HG03558 (cell line): ENCODE results near the gene PRPSAP1.

Experiments used
- ATAC-seq: cut with Tn5 transposase; IDR thresholded peaks from one replicate; pipeline ENCODE4 v1.9.1; 2021; ENCODE audit warnings: moderate number of reproducible peaks; ENCODE audit not compliant: unreplicated experiment; ENCODE audit errors: extremely low read depth

PRPSAP1 gene

GRCh38 chr17:76353599-76354316 is at the start of gene PRPSAP1:
Gene PRPSAP1, minus strand, starts transcription at chr17:76353916. Its CDS starts 213 bp downstream, at chr17:76353703.
- ATAC-seq: peak; percentile 34

DNA sequence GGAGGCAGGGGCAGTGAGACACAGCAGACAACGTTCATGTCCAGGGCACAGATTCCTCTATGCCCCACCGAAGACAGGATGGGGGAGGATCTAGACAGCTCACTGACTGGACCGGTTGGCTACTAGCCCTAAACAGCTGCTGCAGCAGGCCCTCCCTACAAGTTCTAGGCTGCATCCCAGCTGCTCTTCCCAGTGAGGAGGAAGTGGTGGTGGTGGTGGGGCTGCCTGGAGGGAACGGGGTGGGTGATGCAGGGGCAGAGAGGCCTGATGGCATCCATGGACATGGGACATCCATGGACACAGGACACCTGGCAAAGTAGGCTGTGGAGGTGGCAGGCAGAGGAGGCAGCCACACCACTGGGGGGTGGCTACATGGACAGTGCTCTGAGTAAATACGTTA is 49.0 kb upstream of the PRPSAP1 start:
- no peak for ATAC-seq

GRCh38 chr17:76399175-76400172 is 45.8 kb upstream of the PRPSAP1 start:
- no peak for ATAC-seq

DNA sequence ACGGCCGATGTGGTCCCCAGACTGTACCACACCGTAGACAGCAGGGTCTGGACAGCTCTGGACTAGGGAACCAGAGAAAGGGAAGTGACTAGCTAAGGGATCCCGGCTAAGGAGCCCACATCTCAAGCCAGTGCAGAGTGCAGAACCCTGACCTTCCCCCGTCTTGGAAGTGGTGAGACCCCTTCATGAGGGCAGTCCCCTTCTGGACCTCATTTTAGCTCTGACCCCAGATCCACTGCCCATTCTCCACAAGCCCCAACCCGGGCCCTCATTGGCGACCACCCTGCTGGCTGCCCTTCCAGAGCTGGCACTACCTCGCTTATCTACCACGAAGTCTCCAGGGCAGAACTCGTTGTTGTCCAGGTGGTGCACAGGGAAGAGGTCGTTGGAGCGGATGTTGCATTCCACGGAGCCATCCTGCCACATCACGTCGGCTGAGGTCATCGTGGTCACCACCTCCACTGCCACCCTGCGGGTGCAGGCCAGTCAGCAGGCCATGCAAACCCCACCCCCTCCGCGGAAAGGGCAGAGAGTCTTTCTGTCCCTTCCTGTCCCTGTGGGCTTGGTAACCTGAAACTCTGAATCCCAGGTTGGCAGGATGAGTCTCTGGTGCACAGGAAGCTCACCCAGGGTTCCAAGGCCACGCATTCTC is 44.9 kb upstream of the PRPSAP1 start:
- no peak for ATAC-seq

GRCh38 chr17:76397687-76398522 is 44.2 kb upstream of the PRPSAP1 start:
- ATAC-seq: no peak

DNA sequence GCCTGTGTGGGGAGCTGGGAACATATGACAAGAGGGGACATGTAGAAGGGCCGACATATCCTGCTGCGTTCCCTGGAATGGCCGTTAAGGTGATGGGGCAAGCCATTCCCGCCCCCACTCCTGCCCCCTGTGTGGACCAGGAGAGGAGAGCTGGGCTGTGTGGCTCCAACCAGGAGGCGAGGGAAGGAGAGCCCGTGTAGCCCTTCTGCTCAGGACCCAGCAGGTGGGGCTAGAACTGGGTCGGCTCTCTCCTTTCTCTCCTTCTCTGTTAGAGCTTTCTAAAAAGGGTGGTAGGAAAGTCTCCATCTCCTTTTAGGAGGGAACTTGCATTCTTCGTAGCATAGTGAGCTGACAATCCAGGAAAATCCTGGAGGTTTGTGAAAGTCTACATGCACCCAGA is 43.5 kb upstream of the PRPSAP1 start:
- no peak for ATAC-seq

- no peak for ATAC-seq
These were observed 42.3 kb upstream of the PRPSAP1 start for GRCh38 chr17:76395980-76396379.

GRCh38 chr17:76394166-76394565 is 40.5 kb upstream of the PRPSAP1 start:
- no peak for ATAC-seq

DNA sequence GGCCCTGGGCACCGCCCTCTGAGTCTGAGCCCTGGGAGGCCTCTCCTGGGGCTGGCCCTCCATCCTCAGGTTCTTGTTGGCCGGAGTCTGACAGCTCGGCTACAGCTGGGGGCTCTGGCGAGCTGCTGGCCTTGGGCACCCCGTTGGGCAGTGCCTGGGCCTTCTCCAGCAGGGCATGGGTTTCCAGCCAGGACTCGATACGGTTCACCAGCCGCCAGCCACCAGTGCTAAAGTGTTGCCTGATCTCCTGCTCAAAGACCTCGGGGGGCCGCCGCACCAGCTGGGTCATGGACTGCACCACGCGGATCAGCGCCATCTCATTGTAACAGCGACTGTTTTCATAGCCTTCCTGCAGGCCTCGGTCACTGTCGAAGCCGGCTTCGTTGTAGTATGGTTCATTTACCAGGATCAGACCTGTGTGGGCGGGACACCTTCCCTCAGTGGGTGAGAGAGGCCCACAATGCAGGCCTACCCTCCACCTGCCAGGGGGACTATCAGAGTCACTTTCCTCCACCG is 37.5 kb upstream of the PRPSAP1 start:
- ATAC-seq: no peak

DNA sequence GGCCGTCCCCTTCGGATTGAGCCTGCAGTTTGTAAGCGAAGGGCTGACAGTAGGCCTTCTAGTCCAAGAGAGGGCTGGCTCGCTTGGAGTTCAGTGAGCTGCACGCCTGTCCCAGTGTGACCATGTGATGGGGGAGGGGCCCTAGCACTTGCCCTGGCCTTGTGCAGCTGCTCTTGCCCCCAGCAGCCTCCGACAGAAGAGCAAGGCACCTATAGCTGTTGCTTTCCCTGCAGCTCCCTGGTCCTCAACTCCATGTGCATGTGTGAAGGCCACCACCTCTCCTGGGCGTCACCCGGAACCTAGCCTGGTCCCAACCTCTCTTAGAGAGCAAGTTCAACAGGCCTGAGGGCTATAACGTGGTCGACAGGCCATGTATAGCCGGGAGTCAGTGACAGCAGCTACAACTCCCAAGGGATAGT is 36.3 kb upstream of the PRPSAP1 start:
- ATAC-seq: no peak

GRCh38 chr17:76388966-76389888 is 35.5 kb upstream of the PRPSAP1 start:
- ATAC-seq: no peak

DNA sequence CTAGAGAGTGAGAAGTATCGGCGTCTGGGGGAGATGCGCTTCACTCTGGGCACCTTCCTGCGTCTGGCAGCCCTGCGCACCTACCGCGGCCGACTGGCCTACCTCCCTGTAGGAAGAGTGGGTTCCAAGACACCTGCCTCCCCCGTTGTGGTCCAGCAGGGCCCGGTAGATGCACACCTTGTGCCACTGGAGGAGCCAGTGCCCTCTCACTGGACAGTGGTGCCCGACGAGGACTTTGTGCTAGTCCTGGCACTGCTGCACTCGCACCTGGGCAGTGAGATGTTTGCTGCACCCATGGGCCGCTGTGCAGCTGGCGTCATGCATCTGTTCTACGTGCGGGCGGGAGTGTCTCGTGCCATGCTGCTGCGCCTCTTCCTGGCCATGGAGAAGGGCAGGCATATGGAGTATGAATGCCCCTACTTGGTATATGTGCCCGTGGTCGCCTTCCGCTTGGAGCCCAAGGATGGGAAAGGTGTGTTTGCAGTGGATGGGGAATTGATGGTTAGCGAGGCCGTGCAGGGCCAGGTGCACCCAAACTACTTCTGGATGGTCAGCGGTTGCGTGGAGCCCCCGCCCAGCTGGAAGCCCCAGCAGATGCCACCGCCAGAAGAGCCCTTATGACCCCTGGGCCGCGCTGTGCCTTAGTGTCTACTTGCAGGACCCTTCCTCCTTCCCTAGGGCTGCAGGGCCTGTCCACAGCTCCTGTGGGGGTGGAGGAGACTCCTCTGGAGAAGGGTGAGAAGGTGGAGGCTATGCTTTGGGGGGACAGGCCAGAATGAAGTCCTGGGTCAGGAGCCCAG is 33.5 kb upstream of the PRPSAP1 start:
- no peak for ATAC-seq

DNA sequence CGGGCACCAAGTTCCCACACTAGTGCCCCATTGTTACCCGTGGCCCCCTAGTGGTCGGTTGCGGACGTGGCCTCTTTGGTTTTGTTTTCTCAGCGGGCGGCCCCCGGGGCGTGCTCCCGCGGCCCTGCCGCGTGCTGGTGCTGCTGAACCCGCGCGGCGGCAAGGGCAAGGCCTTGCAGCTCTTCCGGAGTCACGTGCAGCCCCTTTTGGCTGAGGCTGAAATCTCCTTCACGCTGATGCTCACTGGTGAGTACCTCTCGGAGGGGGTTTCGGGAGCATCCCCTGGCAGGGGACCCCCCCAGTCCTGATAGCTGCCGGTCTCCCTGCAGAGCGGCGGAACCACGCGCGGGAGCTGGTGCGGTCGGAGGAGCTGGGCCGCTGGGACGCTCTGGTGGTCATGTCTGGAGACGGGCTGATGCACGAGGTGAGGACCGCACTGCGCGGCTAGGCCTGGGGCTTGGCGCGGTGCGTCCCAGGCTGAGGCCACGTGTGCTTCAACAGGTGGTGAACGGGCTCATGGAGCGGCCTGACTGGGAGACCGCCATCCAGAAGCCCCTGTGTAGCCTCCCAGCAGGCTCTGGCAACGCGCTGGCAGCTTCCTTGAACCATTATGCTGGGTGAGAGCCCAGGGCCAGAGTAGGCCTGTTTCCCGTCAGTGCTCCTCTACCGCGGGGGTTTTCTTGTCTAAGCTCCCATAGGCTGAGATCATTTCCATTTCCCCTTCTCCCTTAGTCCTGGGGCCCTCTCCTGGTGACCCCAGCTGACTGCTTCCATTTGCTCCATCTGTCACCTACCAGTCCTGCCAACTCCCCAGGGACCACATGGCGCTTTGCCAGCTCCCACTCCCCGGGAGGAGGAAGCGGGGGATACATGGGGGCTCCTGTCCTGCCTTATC is 32.4 kb upstream of the PRPSAP1 start:
- ATAC-seq: no peak

DNA sequence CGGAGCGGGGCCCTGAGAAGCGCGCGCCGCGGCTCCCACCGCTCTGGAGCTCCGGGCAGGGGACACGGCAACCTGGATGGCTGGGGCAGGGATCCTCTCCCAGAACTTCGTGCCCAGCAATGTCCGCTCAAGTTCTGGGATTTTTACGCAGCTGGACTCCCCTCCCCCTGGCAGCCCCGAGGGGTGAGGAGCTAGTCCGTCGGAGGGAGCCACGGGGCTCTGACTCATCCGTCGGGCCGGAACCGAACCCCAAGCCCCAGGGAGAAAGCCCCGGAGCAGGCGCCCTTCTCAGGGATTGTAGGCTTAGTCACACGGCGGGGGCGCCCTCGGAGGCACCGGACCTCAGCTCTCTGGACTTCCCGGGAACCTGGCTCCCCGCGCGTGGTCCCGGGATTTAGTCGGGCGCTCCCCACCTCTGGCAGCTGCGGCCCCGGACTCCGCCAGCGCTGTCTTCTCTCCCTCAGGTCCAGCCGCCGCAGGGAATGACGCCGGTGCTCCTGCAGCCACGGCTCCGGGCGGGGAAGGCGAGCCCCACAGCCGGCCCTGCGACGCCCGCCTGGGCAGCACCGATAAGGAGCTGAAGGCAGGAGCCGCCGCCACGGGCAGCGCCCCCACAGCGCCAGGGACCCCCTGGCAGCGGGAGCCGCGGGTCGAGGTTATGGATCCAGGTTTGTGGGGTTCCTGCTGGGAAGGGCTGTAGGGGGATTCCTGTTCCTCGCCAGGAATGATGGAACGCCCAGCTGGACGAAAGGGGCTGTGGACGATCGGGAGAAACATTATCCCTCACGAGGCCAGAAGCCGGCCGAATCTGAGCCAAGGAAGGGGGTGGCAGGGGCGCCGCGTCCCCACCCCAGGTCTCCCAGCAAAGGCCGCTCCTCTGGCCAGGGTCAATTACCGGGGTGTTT is 31.5 kb upstream of the PRPSAP1 start:
- ATAC-seq: no peak

- ATAC-seq: no peak
These were observed 30.7 kb upstream of the PRPSAP1 start, which contains the start of gene SPHK1 for GRCh38 chr17:76384222-76384986. Gene SPHK1, plus strand, starts transcription at chr17:76384609. Its CDS starts 1,036 bp downstream, at chr17:76385645.
